Lower lobe of right lung (tissue), 2 donors: Measurements from ENCODE around the gene UNC13C. TPM values are rescaled to one million over a fixed set of nuclear protein-coding genes. Genes with fewer than 3 reads are reported as not detected.

Experiments used
- ATAC-seq, 2 donors: fragments of 200-7000 bp; cut with Tn5 transposase; one replicate each; pipeline ENCODE4 v1.9.1; 2020 to 2022; ENCODE audit warnings: mild to moderate bottlenecking in 2 of 2, moderate library complexity in 2 of 2
- DNase-seq: peaks from one replicate; pipeline ENCODE4 v3.0.0-alpha.2; 2020
- H3K27ac ChIP-seq: fragments of 200-600 bp; one replicate; pipeline ENCODE4 v1.8.0; 2022
- H3K27me3 ChIP-seq: fragments of 200-600 bp; one replicate; pipeline ENCODE4 v1.8.0; 2022; ENCODE audit warnings: low read depth
- H3K36me3 ChIP-seq: fragments of 200-600 bp; one replicate; pipeline ENCODE4 v1.8.0; 2022; ENCODE audit warnings: mild to moderate bottlenecking
- H3K4me1 ChIP-seq: fragments of 200-600 bp; one replicate; pipeline ENCODE4 v1.8.0; 2022
- H3K4me3 ChIP-seq: fragments of 200-600 bp; one replicate; pipeline ENCODE4 v1.8.0; 2022; ENCODE audit warnings: mild to moderate bottlenecking
- H3K9me3 ChIP-seq: fragments of 200-600 bp; one replicate; pipeline ENCODE4 v1.8.0; 2022
- CTCF ChIP-seq: fragments of 200-600 bp; IDR thresholded peaks from one replicate; pipeline ENCODE4 v1.8.0; 2022; ENCODE audit warnings: antibody characterized with exemption, mild to moderate bottlenecking
- intact Hi-C: fragments of 100-400 bp; cut with DNase I; formaldehyde crosslinking; loops from one replicate; pipeline ENCODE4 v1.11.0; 2022
- total RNA-seq: library from RNA; stranded (reverse); fragmentation: NEBNext Ultra II Directional; extraction: Animal tissue kit (Norgen Biotek cat#: 25700); gene quantifications from one replicate; pipeline ENCODE4 v1.2.1, GENCODE V29; 2021
- donor health status: DM: no; HTN: yes; CAD: no; lungs with severe emphysema.

UNC13C gene
- total RNA-seq, 1 donor from 2014 or later: 0.12 TPM

- DNase-seq (no peak), ATAC-seq (no peak)
- H3K27ac ChIP-seq: no peak overlapping the region
- no peaks in the 10 kb centered on the region for H3K36me3 ChIP-seq
- H3K4me3 ChIP-seq: no peak overlapping the region
- intact Hi-C loops: no loop called here
- H3K27me3 ChIP-seq: no peaks in the 10 kb centered on the region
- no peak for TF ChIP-seq CTCF
- peaks cover 11% of the 10 kb centered on the region for H3K9me3 ChIP-seq
- H3K4me1 ChIP-seq: no peaks in the 10 kb centered on the region
Observed at GRCh38 chr15:54638666-54639065, 660.4 kb downstream of the UNC13C start.

- H3K4me1 ChIP-seq: no peaks in the 10 kb centered on the region
- ATAC-seq (no peak), DNase-seq (no peak)
- H3K27ac ChIP-seq: no peak overlapping the region
- intact Hi-C loops: no loop called here
- H3K36me3 ChIP-seq: no peaks in the 10 kb centered on the region
- no peak for TF ChIP-seq CTCF
- no peaks in the 10 kb centered on the region for H3K27me3 ChIP-seq
- peaks cover 11% of the 10 kb centered on the region for H3K9me3 ChIP-seq
- H3K4me3 ChIP-seq: no peak overlapping the region
Observed at GRCh38 chr15:54640873-54641272, 662.6 kb downstream of the UNC13C start.

GRCh38 chr15:54644796-54645195 is 666.6 kb downstream of the UNC13C start:
- DNase-seq: no peak
- ATAC-seq: peak in 1 of 2 donors; percentile 82
- H3K27me3 ChIP-seq: no peaks in the 10 kb centered on the region
- no peaks in the 10 kb centered on the region for H3K36me3 ChIP-seq
- H3K9me3 ChIP-seq: peaks cover 9% of the 10 kb centered on the region
- H3K4me3 ChIP-seq: no peak overlapping the region
- intact Hi-C loops: no loop called here
- H3K4me1 ChIP-seq: no peaks in the 10 kb centered on the region
- H3K27ac ChIP-seq: no peak overlapping the region
- no peak for TF ChIP-seq CTCF

GRCh38 chr15:54659646-54660045 is 681.4 kb downstream of the UNC13C start:
- DNase-seq: no peak
- ATAC-seq: no peak
- H3K4me1 ChIP-seq: no peaks in the 10 kb centered on the region

GRCh38 chr15:54660356-54660755 is 682.1 kb downstream of the UNC13C start:
- Histone ChIP-seq H3K27ac (no peak overlapping the region), H3K4me1 (no peaks in the 10 kb centered on the region), H3K9me3 (no peaks in the 10 kb centered on the region), H3K36me3 (no peaks in the 10 kb centered on the region), H3K27me3 (no peaks in the 10 kb centered on the region), H3K4me3 (no peak overlapping the region)
- ATAC-seq (no peak), DNase-seq (no peak)
- no peak for TF ChIP-seq CTCF
- intact Hi-C loops: no loop called here

More at GRCh38 chr15:54659646-54660045, 681.4 kb downstream of the UNC13C start:
- Histone ChIP-seq H3K36me3 (no peaks in the 10 kb centered on the region), H3K27ac (no peak overlapping the region), H3K9me3 (no peaks in the 10 kb centered on the region), H3K27me3 (no peaks in the 10 kb centered on the region), H3K4me3 (no peak overlapping the region)
- intact Hi-C loops: no loop called here
- no peak for TF ChIP-seq CTCF

- no peak for DNase-seq
- Histone ChIP-seq H3K27me3 (no peaks in the 10 kb centered on the region), H3K4me1 (no peaks in the 10 kb centered on the region), H3K27ac (no peak overlapping the region), H3K36me3 (no peaks in the 10 kb centered on the region), H3K9me3 (peaks cover 13% of the 10 kb centered on the region), H3K4me3 (no peak overlapping the region)
- ATAC-seq: no peak
- intact Hi-C loops: no loop called here
- no peak for TF ChIP-seq CTCF
Observed at GRCh38 chr15:54675241-54675640, 697.0 kb downstream of the UNC13C start.
